Measurements from ENCODE around the gene RGS19.

RGS19 gene

DNA sequence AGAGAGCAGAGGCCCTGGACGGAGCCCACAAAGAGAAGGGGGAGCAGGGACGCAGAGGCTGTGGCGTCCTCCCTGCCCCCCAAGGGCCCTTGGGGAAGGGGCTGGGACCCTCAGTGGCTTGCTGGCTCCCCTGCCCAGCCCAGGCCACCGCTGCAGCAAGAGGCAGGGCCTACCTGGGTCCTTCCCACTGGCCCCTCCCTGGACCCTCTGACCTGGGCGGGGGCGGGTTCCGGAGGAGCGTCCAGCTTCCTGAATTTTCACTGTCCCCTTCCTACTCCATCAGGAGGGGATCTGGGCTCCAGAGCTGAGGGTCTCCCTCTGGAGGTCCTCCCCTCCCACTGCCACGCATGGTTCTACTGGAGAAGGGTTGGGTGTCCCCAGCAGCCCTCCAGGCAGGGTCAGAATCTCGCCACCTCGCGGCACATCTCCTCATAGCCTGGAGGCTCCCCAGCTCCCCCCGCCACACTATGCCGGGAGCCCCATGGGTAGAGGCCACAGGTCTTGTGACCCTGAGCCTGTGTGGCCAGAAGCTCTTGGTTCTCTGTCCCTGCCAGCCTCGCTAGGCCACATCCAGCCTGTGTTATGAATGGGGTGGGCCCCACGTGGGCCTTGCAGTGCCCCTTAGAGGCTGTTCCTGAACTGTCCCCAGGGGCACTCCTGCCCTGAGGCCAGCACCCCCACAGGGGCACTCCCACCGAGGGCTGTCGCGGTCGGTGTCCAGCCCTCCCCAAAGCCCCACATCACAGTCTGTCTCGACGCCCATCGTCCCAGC, 28.9 kb downstream of the RGS19 start:
- H3K4me3 ChIP-seq (ENCODE audit: extremely low read depth, insufficient read depth, low read length, poor library complexity, severe bottlenecking), result no peak overlapping the region
- no peak overlapping the region for H3K27ac ChIP-seq (ENCODE audit: low read depth, low read length, severe bottlenecking)
- H3K9me3 ChIP-seq (ENCODE audit: control insufficient read depth, low read length), result no peaks in the 10 kb centered on the region
- H3K4me1 ChIP-seq (ENCODE audit: control insufficient read depth, insufficient read depth, low read length, poor library complexity, severe bottlenecking), result peaks cover 21% of the 10 kb centered on the region
- peaks cover 4% of the 10 kb centered on the region for H3K36me3 ChIP-seq (ENCODE audit: control insufficient read depth, insufficient read depth, low read length)
- 89% methylated on average over 17 to 18 of the region's 23 CpGs for WGBS, 2 experiments (ENCODE audit: insufficient coverage in 2 of 2)

DNA sequence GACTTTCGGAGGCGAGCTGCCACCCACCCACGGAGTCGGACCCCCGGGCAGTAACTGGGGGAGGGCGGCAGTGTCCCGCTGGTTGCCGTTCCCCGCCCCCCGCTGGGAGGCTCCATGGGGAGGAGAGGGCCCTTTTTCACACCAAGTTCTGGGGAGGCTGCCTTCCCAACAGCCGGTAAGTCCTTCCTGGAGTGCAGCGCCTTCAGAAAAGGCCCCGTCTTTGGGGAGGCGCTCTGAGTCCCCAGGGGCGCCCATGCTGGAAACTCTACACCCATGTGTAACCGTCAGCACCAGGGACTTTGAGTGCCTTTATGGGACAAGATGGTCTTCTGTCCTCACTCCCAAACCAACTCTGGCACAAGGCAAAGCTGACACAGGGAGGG, 29.4 kb downstream of the RGS19 start:
- H3K36me3 ChIP-seq (ENCODE audit: control insufficient read depth, insufficient read depth, low read length), result peaks cover 4% of the 10 kb centered on the region
- H3K27ac ChIP-seq (ENCODE audit: low read depth, low read length, severe bottlenecking), result no peak overlapping the region
- H3K4me1 ChIP-seq (ENCODE audit: control insufficient read depth, insufficient read depth, low read length, poor library complexity, severe bottlenecking), result peaks cover 25% of the 10 kb centered on the region
- WGBS, 2 experiments (ENCODE audit: insufficient coverage in 2 of 2), result 49 to 51% methylated on average over 10 to 15 of the region's 16 CpGs
- H3K9me3 ChIP-seq (ENCODE audit: control insufficient read depth, low read length), result no peaks in the 10 kb centered on the region
- peak overlapping the region; percentile 8 for H3K4me3 ChIP-seq (ENCODE audit: extremely low read depth, insufficient read depth, low read length, poor library complexity, severe bottlenecking)

DNA sequence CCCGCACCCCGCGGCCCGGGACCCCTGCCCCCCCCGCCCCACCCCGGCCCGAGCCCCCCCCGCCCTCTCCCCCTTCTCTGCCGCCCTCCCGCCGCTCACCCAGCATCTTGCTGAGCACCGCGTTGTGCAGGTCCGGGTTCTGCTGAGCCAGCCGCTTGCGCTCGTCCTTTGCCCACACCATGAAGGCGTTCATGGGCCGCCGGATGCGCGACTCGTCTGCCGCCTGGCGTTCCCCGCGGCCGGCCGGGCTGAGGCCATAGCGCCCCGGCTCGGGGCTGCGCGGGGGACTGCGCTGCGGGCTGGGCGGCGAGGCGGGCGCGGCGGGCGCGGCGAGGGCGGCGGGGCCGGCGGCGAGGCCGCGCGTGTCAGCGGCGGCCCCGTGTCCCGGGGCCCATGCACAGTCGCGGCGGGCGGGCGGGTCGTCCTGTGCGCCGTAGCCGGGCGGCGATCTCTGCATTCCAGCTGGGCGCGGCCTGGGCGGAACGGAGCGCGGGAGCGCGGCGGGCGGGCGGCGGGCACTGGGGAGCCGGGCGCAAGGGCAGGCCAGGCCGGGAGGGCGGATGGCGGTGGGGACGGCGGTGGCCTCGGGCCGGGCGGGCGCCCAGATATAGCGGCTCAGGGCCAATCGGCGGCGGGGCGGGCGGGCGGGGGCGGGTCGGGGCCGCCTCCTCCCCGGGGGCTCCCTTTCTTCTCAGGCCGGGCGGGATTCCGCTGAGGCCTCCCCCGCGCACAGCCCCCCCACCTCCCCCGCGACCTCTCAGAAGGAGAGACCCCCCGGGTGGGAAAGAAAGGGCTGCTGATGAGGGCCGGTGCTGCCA, 30.0 kb downstream of the RGS19 start, which contains the start of gene SOX18:
SOX18 (minus strand) TSS at position 580 of the 818 bp plus-strand sequence; CDS start at position 457, 123 bp downstream.
- WGBS, 2 experiments (ENCODE audit: insufficient coverage in 2 of 2), result 0 to 1% methylated on average over 32 to 75 of the region's 111 CpGs
- Histone ChIP-seq H3K36me3 (ENCODE audit: control insufficient read depth, insufficient read depth, low read length) (peaks cover 4% of the 10 kb centered on the region), H3K27ac (ENCODE audit: low read depth, low read length, severe bottlenecking) (no peak within 1 kb of the TSS), H3K4me1 (ENCODE audit: control insufficient read depth, insufficient read depth, low read length, poor library complexity, severe bottlenecking) (peaks cover 26% of the 10 kb centered on the region), H3K9me3 (ENCODE audit: control insufficient read depth, low read length) (no peaks in the 10 kb centered on the region), H3K4me3 (ENCODE audit: extremely low read depth, insufficient read depth, low read length, poor library complexity, severe bottlenecking) (peak within 1 kb of the TSS; percentile 32)

DNA sequence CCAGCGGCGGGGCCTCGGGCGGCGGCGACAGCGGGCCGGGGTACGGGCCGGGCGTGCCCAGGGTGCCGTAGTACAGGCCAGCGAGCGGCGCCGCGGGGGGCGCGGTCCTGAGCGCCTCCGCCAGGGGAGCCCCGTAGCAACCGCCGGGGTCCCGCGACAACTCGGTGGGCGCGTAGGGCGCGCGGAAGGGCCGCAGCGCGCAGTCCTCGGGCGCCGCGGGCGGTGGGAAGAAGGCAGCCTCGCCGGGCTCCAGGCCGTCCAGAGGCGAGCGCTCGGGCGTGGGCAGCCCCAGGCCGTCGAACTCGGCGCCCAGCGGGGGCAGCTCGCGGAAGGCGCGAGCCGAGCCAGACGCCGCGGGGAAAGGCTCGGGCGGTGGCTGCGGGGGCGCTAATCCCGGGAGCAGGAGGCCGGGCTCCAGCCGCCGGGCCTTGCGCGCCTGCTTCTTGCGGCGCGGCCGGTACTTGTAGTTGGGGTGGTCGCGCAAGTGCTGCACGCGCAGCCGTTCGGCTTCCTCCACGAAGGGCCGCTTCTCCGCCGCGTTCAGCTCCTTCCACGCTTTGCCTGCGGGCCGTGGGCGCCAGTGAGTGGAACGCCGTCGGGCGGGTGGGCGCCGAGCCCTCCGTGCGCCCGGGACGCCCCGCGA, 30.8 kb downstream of the RGS19 start:
- 5 to 6% methylated on average over 78 to 82 of the region's 101 CpGs for WGBS, 2 experiments (ENCODE audit: insufficient coverage in 2 of 2)
- H3K27ac ChIP-seq (ENCODE audit: low read depth, low read length, severe bottlenecking), result no peak overlapping the region
- no peaks in the 10 kb centered on the region for H3K9me3 ChIP-seq (ENCODE audit: control insufficient read depth, low read length)
- H3K4me3 ChIP-seq (ENCODE audit: extremely low read depth, insufficient read depth, low read length, poor library complexity, severe bottlenecking), result peak overlapping the region; percentile 32
- H3K36me3 ChIP-seq (ENCODE audit: control insufficient read depth, insufficient read depth, low read length), result peaks cover 4% of the 10 kb centered on the region
- H3K4me1 ChIP-seq (ENCODE audit: control insufficient read depth, insufficient read depth, low read length, poor library complexity, severe bottlenecking), result peaks cover 19% of the 10 kb centered on the region

DNA sequence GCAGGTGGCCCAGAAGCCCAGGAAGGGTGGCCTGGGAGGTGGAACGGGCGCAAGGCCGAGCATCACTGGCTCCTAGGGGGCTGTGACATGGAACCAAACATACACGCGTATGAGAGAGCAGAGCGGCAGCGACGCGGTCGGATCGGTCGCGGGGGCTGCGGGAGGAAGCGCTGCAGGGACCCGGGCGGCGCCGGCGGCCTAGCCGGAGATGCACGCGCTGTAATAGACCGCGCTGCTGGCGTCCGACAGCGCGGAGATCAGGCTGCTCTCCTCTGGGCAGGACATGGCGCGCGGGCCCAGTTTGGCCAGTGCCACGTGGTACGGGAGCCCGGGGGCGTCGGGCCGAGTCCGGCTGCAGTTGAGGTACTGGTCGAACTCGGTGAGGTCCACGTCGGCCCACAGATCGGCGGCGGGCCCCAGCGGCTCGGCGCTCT, 31.3 kb downstream of the RGS19 start:
- Histone ChIP-seq H3K4me3 (ENCODE audit: extremely low read depth, insufficient read depth, low read length, poor library complexity, severe bottlenecking) (peak overlapping the region; percentile 32), H3K4me1 (ENCODE audit: control insufficient read depth, insufficient read depth, low read length, poor library complexity, severe bottlenecking) (peaks cover 17% of the 10 kb centered on the region), H3K36me3 (ENCODE audit: control insufficient read depth, insufficient read depth, low read length) (peaks cover 4% of the 10 kb centered on the region), H3K9me3 (ENCODE audit: control insufficient read depth, low read length) (no peaks in the 10 kb centered on the region), H3K27ac (ENCODE audit: low read depth, low read length, severe bottlenecking) (no peak overlapping the region)
- WGBS, 2 experiments (ENCODE audit: insufficient coverage in 2 of 2), result 10 to 12% methylated on average over 45 to 46 of the region's 49 CpGs

DNA sequence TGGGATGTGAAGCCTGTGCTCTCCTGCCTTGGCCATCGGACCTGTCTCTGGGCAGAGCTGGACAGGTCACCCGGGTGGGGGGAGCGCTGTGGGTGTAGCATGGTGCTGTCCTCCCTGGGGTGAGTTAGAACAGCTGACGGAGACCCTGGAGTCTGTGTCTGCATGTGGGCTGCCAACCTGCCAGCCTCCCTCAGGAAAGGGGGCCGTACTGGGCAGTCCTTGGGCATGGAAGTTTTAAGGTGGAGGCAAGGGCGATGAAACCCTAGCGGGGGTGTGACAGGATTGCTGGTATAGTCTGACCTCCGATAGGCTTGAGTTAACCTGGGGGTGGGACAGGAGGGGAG, 32.3 kb downstream of the RGS19 start:
- Histone ChIP-seq H3K4me1 (ENCODE audit: control insufficient read depth, insufficient read depth, low read length, poor library complexity, severe bottlenecking) (peaks cover 17% of the 10 kb centered on the region), H3K4me3 (ENCODE audit: extremely low read depth, insufficient read depth, low read length, poor library complexity, severe bottlenecking) (peak overlapping the region; percentile 32), H3K36me3 (ENCODE audit: control insufficient read depth, insufficient read depth, low read length) (peaks cover 4% of the 10 kb centered on the region), H3K9me3 (ENCODE audit: control insufficient read depth, low read length) (no peaks in the 10 kb centered on the region), H3K27ac (ENCODE audit: low read depth, low read length, severe bottlenecking) (no peak overlapping the region)
- WGBS, 2 experiments (ENCODE audit: insufficient coverage in 2 of 2), result 96 to 100% methylated on average over 5 to 8 of the region's 8 CpGs

DNA sequence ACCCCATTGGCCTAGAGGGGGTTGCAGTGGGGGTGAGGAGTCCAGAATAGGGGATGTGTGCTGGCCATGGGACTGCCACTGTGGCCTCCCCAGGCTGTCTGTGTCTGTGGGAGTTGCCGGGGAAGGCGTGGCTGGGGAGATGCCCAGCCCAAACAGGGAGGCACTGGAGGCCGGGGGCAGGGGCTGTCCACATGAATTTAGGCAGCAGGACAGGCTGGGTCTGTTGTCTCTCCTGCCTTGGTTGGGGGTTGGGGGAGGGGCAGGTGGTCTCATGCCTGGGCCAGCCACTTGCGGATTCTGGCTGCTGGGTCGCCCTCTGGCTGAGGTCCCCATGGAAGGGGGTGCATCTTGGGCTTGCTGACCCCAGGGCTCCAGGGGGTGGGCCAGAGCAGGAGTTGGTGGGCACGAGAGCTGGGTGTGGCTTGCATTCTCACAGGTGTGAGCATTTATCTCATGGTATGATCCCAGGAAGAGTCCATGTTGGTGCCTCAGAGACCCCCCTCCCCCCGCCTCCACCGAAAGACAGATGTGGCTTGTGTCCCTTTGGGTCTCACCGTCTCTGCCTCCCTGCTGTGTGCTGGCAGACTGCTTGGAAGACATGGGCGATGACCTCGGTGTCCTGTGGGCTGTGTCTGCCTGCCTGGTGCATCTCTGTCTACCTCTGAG, 33.8 kb downstream of the RGS19 start:
- peaks cover 4% of the 10 kb centered on the region for H3K36me3 ChIP-seq (ENCODE audit: control insufficient read depth, insufficient read depth, low read length)
- 72 to 77% methylated on average over 8 to 11 of the region's 11 CpGs for WGBS, 2 experiments (ENCODE audit: insufficient coverage in 2 of 2)
- no peaks in the 10 kb centered on the region for H3K9me3 ChIP-seq (ENCODE audit: control insufficient read depth, low read length)
- H3K4me3 ChIP-seq (ENCODE audit: extremely low read depth, insufficient read depth, low read length, poor library complexity, severe bottlenecking), result no peak overlapping the region
- no peak overlapping the region for H3K27ac ChIP-seq (ENCODE audit: low read depth, low read length, severe bottlenecking)
- H3K4me1 ChIP-seq (ENCODE audit: control insufficient read depth, insufficient read depth, low read length, poor library complexity, severe bottlenecking), result peaks cover 17% of the 10 kb centered on the region

DNA sequence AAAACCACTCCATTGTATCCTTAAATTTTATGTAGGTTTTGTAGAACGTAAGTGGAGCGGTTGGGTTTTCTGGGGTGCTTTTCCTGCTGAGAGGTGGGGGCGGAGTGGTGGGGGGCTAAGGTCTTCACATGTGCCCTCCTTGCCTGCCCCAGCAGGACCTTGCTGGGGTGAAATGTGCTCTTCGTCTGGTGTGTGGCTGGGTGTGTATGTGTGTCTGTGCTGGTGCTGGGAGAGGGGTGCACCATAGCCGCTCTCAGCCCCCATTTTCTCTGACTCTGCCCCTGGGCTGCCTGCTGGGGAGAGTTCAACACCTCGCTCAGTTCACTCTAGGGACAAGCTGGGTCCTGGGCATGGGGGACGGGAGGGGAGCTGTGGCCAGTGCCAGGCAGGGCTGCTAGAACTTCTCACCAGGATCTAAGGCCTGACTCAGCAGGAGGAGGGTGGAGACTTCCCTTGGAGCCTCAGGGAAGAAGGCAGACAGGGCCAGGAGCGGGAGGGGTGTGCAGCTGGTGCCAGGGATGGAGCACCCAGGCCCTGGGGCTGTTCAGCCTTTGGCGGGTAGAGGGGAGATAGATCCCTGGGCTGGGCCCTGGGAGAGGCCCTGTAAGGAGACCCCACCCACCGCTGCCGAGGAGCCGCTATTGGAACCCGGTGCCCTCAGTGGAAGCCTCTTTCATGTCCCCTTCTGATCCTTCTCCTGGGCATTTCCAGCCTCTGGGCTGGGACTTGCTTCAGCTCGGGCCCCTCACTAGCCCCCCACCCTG, 34.7 kb downstream of the RGS19 start:
- H3K27ac ChIP-seq (ENCODE audit: low read depth, low read length, severe bottlenecking), result no peak overlapping the region

DNA sequence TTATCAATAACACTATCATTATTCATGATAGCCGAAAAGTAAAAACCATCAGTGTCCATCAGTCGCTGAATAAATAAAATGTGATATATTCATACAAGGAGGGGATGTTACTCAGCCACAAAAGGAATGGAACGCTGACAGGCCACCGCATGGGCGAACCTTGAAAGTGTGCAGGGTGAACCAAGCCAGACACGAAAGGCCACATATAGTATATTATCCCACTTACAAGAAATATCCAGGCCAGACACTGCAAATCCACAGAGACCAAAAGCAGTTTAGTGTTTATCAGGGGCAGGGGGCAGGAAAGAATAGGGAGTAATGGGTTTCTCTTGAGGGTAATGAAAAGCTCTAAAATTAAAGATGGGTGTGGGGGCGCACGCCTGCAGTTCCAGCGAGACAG, 35.5 kb downstream of the RGS19 start:
- Histone ChIP-seq H3K27ac (ENCODE audit: low read depth, low read length, severe bottlenecking) (no peak overlapping the region), H3K4me1 (ENCODE audit: control insufficient read depth, insufficient read depth, low read length, poor library complexity, severe bottlenecking) (peaks cover 11% of the 10 kb centered on the region), H3K9me3 (ENCODE audit: control insufficient read depth, low read length) (no peaks in the 10 kb centered on the region), H3K36me3 (ENCODE audit: control insufficient read depth, insufficient read depth, low read length) (peaks cover 4% of the 10 kb centered on the region), H3K4me3 (ENCODE audit: extremely low read depth, insufficient read depth, low read length, poor library complexity, severe bottlenecking) (no peak overlapping the region)
- 96 to 100% methylated on average over 3 of the region's 9 CpGs for WGBS, 2 experiments (ENCODE audit: insufficient coverage in 2 of 2)

More for the DNA sequence above, 34.7 kb downstream of the RGS19 start:
- peaks cover 4% of the 10 kb centered on the region for H3K36me3 ChIP-seq (ENCODE audit: control insufficient read depth, insufficient read depth, low read length)
- WGBS, 2 experiments (ENCODE audit: insufficient coverage in 2 of 2), result 71 to 79% methylated on average over 8 of the region's 14 CpGs
- peaks cover 12% of the 10 kb centered on the region for H3K4me1 ChIP-seq (ENCODE audit: control insufficient read depth, insufficient read depth, low read length, poor library complexity, severe bottlenecking)
- no peaks in the 10 kb centered on the region for H3K9me3 ChIP-seq (ENCODE audit: control insufficient read depth, low read length)
- H3K4me3 ChIP-seq (ENCODE audit: extremely low read depth, insufficient read depth, low read length, poor library complexity, severe bottlenecking), result no peak overlapping the region

Data from mesodermal cell (in vitro differentiated cells).